Measurements from ENCODE around the gene AOAH. TPM values are rescaled to one million over a fixed set of nuclear protein-coding genes. Genes with fewer than 3 reads are reported as not detected.

AOAH gene
- total and polyA plus RNA-seq, 2 of the 4 experiments (the other 2 are of a cell fraction): not detected

DNA sequence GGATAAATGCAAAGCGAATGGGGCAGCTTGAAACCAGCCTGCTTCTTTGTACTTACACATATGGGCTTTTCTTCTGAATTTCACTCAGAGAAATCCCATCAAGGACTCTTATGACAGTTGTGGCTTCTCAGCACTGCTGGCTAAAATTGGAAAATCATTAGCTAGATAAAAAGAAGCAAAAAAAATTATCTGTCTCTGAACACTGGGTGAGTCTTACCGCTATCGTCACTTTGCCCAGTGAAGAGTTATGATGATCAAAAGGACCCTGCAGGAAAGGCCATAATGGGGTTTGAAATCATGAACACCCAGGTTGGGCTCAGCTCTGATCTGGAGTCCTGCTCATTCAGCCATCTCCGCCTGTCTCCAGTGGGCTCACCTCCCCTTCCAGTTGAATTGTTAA, 34.3 kb downstream of the AOAH start:
- H4K91ac ChIP-seq (ENCODE audit: insufficient read depth, low read depth, low read length): no peak overlapping the region
- dilution Hi-C loops (cut with HindIII; ENCODE audit: low sequenced_read_pairs, unreplicated experiment): no loop called here

More for the DNA sequence above, 34.3 kb downstream of the AOAH start:
- peaks cover 2% of the 10 kb centered on the region; the same call in 1 of the 2 replicates for H3K27me3 ChIP-seq (ENCODE audit: control insufficient read depth, insufficient read depth, low read length)
- H3K23ac ChIP-seq (ENCODE audit: low read depth, low read length): no peak overlapping the region
- H3K4ac ChIP-seq (ENCODE audit: low read depth, low read length): no peak overlapping the region
- ATAC-seq (ENCODE audit: low read depth) (no peak), DNase-seq (no peak)
- H4K8ac ChIP-seq (ENCODE audit: low read depth in 2 of 2, low read length in 2 of 2): no peak overlapping the region
- CTCF ChIA-PET: interaction anchor here (1.1 kb wide), 1 partner anchor 265 kb away, joined by 3 read pairs; no protein-coding TSS in a partner anchor
- H3K56ac ChIP-seq (ENCODE audit: extremely low read depth, insufficient read depth, low read length): no peak overlapping the region
- no peaks in the 10 kb centered on the region for H3K9me1 ChIP-seq (ENCODE audit: insufficient read depth, low read length)
- no peak overlapping the region for H3K4me2 ChIP-seq (ENCODE audit: low read depth, low read length)
- no peak overlapping the region for H2BK5ac ChIP-seq (ENCODE audit: low read depth, low read length, poor library complexity, severe bottlenecking)
- no TSS peak for BruUV-seq (replicated peaks)
- H2BK15ac ChIP-seq (ENCODE audit: low read depth, low read length): no peak overlapping the region
- H3K27ac ChIP-seq (ENCODE audit: insufficient read depth, low read length): no peak overlapping the region
- H2BK120ac ChIP-seq (ENCODE audit: low read depth, low read length): no peak overlapping the region
- in situ Hi-C loops (cut with MboI; ENCODE audit: low sequenced_read_pairs) (loop anchor here (25.0 kb wide), 1 partner anchor 497 kb away; no protein-coding TSS in a partner anchor), intact Hi-C loops (cut with micrococcal nuclease) (no loop called here)
- H3K4me1 ChIP-seq (ENCODE audit: control insufficient read depth, insufficient read depth, low read length): no peaks in the 10 kb centered on the region
- H2AK9ac ChIP-seq (replicated peaks; ENCODE audit: low read depth, low read length, poor library complexity): no peak overlapping the region
- H3K9ac ChIP-seq (ENCODE audit: low read depth, low read length): no peak overlapping the region
- whole genome bisulfite sequencing, 2 experiments (ENCODE audit: extremely low coverage in 2 of 2, insufficient read length in 1 of 2): 31% methylated on average over 2 of the region's 4 CpGs; no CpG with 5 or more reads in 1 of the 2 experiments
- H3K4me3 ChIP-seq (ENCODE audit: insufficient read depth, low read depth, low read length): no peak overlapping the region
- H2AFZ ChIP-seq (replicated peaks; ENCODE audit: low read length, poor library complexity): no peak overlapping the region
- POLR2A ChIA-PET (ENCODE audit: unreplicated experiment): no interaction called here
- H4K5ac ChIP-seq (ENCODE audit: low read depth, low read length): no peak overlapping the region
- no peaks in the 10 kb centered on the region for H3K9me3 ChIP-seq (ENCODE audit: control insufficient read depth, insufficient read depth, low read length)
- no peak overlapping the region for H3K18ac ChIP-seq (ENCODE audit: low read depth, low read length)
- H2BK20ac ChIP-seq (ENCODE audit: low read depth, low read length): no peak overlapping the region
- H2AK5ac ChIP-seq (ENCODE audit: low read depth, low read length): no peak overlapping the region
- no peaks in the 10 kb centered on the region for H4K20me1 ChIP-seq (ENCODE audit: insufficient read depth, low read length)
- H3K79me1 ChIP-seq (ENCODE audit: low read depth in 1 of 2, low read length in 2 of 2): no peaks in the 10 kb centered on the region
- H3K36me3 ChIP-seq (ENCODE audit: control insufficient read depth, insufficient read depth, low read length): no peaks in the 10 kb centered on the region
- TF ChIP-seq, protein P1, sequence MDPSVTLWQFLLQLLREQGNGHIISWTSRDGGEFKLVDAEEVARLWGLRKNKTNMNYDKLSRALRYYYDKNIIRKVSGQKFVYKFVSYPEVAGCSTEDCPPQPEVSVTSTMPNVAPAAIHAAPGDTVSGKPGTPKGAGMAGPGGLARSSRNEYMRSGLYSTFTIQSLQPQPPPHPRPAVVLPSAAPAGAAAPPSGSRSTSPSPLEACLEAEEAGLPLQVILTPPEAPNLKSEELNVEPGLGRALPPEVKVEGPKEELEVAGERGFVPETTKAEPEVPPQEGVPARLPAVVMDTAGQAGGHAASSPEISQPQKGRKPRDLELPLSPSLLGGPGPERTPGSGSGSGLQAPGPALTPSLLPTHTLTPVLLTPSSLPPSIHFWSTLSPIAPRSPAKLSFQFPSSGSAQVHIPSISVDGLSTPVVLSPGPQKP (IDR thresholded peaks at IDR 0.05; ENCODE audit: borderline replicate concordance, low read depth, low read length): no peak
- no peak for TF ChIP-seq RAD21 (IDR thresholded peaks at IDR 0.05; ENCODE audit: low read length)
- TF ChIP-seq CEBPB (IDR thresholded peaks at IDR 0.05; ENCODE audit: low read depth, low read length): no peak
- TF ChIP-seq POLR2A (IDR thresholded peaks at IDR 0.05; ENCODE audit: low read depth, low read length): no peak
- TF ChIP-seq MAZ (IDR thresholded peaks at IDR 0.05; ENCODE audit: borderline replicate concordance, low read depth, low read length): no peak
- TF ChIP-seq RCOR1 (IDR thresholded peaks at IDR 0.05; ENCODE audit: insufficient replicate concordance, low read length): no peak
- TF ChIP-seq CHD1 (IDR thresholded peaks at IDR 0.05; ENCODE audit: low read depth, low read length): no peak
- TF ChIP-seq SMC3 (IDR thresholded peaks at IDR 0.05; ENCODE audit: low read depth, low read length): no peak
- TF ChIP-seq MXI1 (IDR thresholded peaks at IDR 0.05; ENCODE audit: borderline replicate concordance, low read depth, low read length): no peak
- TF ChIP-seq MAFK (IDR thresholded peaks at IDR 0.05; ENCODE audit: low read depth, low read length): no peak
- TF ChIP-seq RFX5 (IDR thresholded peaks at IDR 0.05; ENCODE audit: low read depth, low read length): no peak
- TF ChIP-seq, protein P2, sequence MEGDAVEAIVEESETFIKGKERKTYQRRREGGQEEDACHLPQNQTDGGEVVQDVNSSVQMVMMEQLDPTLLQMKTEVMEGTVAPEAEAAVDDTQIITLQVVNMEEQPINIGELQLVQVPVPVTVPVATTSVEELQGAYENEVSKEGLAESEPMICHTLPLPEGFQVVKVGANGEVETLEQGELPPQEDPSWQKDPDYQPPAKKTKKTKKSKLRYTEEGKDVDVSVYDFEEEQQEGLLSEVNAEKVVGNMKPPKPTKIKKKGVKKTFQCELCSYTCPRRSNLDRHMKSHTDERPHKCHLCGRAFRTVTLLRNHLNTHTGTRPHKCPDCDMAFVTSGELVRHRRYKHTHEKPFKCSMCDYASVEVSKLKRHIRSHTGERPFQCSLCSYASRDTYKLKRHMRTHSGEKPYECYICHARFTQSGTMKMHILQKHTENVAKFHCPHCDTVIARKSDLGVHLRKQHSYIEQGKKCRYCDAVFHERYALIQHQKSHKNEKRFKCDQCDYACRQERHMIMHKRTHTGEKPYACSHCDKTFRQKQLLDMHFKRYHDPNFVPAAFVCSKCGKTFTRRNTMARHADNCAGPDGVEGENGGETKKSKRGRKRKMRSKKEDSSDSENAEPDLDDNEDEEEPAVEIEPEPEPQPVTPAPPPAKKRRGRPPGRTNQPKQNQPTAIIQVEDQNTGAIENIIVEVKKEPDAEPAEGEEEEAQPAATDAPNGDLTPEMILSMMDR (conservative IDR thresholded peaks at IDR 0.05; ENCODE audit: low read depth, low read length): no peak
- no peak for TF ChIP-seq FOS (IDR thresholded peaks at IDR 0.05; ENCODE audit: low read depth, low read length)
- TF ChIP-seq BHLHE40 (IDR thresholded peaks at IDR 0.05; ENCODE audit: low read depth, low read length): no peak
- H3K14ac ChIP-seq (replicated peaks; ENCODE audit: low read depth, low read length): no peak overlapping the region

Measured in IMR-90 (cell line).